Measurements from ENCODE around the gene SLC25A31. TPM values are rescaled to one million over a fixed set of nuclear protein-coding genes. Genes with fewer than 3 reads are reported as not detected.
A peak's percentile ranks its signal among the peaks of the same experiment; 100 is the strongest.

SLC25A31 gene
- total and polyA plus RNA-seq, 4 donors: not detected

DNA sequence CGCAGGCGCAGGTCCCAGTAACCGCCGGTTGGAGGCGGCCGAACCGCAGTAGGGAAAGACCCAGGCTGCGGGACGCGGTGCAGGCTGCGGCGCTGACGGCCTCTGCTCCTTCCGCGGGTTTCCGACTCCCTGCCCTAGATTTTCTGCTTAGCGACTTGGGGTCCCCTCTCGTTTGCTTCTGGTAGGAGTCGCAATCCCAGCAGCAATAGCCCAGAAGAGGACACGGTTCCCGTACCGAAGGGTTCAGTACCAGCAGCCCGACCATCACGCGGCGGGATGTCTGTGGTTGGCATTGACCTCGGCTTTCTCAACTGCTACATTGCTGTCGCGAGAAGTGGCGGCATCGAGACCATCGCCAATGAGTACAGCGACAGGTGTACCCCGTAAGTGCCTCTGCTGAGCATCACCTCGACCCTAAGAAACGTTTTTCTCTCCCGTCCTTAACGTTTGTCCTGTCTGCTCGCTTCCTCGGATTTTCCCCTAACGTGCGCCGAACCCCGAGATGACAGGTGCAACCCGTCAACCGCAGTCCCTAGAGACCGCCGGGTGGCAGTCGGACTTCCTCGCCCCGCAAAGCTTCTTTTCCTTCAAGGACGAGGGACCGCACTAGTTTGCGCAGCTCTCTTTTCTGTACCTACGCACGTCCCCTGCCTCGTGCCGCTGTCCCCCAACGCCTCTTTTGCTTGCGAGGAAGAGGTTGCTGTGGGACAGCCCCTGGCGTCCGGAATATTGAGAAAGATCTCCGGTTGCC, 52.2 kb downstream of the SLC25A31 start, which contains the start of gene HSPA4L (continued):
- TF ChIP-seq, protein P1, sequence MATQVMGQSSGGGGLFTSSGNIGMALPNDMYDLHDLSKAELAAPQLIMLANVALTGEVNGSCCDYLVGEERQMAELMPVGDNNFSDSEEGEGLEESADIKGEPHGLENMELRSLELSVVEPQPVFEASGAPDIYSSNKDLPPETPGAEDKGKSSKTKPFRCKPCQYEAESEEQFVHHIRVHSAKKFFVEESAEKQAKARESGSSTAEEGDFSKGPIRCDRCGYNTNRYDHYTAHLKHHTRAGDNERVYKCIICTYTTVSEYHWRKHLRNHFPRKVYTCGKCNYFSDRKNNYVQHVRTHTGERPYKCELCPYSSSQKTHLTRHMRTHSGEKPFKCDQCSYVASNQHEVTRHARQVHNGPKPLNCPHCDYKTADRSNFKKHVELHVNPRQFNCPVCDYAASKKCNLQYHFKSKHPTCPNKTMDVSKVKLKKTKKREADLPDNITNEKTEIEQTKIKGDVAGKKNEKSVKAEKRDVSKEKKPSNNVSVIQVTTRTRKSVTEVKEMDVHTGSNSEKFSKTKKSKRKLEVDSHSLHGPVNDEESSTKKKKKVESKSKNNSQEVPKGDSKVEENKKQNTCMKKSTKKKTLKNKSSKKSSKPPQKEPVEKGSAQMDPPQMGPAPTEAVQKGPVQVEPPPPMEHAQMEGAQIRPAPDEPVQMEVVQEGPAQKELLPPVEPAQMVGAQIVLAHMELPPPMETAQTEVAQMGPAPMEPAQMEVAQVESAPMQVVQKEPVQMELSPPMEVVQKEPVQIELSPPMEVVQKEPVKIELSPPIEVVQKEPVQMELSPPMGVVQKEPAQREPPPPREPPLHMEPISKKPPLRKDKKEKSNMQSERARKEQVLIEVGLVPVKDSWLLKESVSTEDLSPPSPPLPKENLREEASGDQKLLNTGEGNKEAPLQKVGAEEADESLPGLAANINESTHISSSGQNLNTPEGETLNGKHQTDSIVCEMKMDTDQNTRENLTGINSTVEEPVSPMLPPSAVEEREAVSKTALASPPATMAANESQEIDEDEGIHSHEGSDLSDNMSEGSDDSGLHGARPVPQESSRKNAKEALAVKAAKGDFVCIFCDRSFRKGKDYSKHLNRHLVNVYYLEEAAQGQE (IDR thresholded peaks at IDR 0.05): peak; percentile 81
- TF ChIP-seq EGR1 (IDR thresholded peaks at IDR 0.05; ENCODE audit: low read depth in 2 of 2): no peak
- TF ChIP-seq GABPA (IDR thresholded peaks at IDR 0.05 in 1 of 2, conservative IDR thresholded peaks at IDR 0.05 in 1 of 2): no peak
- TF ChIP-seq RAD21 (IDR thresholded peaks at IDR 0.05): peak; percentile 7 to 16

DNA sequence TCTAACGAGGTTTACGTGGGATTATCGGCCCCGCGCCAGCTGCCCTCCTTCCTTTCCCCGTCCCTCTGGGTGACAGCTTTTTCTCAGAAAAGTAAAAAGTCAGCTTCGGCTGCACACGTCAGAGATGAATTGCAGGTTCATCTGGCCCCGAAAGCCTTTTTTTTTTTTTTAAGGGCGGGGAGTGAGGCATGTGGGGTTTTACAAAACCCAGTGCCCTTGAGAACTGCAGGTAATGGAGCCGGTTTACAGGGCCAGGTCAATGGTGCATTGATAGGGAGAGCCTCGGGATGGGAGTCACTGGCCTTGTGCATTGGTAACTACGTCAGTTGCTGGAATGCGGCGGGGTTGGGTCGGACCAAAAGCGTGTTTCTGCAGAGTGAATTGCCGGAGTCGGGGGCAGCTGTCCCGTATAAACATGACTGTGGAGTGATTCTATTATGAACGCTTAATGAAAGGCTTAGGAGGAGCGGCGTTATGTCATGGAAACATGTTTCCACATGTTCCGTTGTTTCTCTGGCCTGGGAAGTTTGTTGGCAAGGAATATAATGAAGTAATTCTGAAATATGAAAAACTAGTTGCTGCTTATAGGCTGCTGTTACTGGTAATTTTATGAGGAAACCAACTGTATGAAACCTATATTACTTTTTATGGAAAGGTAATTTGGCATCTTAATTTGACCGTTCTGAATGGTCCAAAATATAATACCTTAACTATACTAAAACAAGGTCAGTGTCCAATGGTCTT, 53.0 kb downstream of the SLC25A31 start:
- H3K4me1 ChIP-seq (ENCODE audit: control insufficient read depth in 4 of 4, insufficient read depth in 4 of 4, low read length in 3 of 4): peaks cover 0 to 10% (median 2%) of the 10 kb centered on the region in 4 donors
- peak; percentile 44 for DNase-seq (ENCODE audit: low spot score)
- H3K36me3 ChIP-seq (ENCODE audit: control insufficient read depth in 4 of 4, insufficient read depth in 3 of 4, low read depth in 1 of 4, low read length in 3 of 4): no peaks in the 10 kb centered on the region
- H3K4me3 ChIP-seq (ENCODE audit: low read depth in 1 of 3, low read length in 3 of 3): peak overlapping the region; percentile 71 to 94 (median 73)
- no peak for TF ChIP-seq TAF1 (conservative IDR thresholded peaks at IDR 0.05)
- TF ChIP-seq HNF4A (conservative IDR thresholded peaks at IDR 0.05): peak; percentile 46 to 52
- TF ChIP-seq, protein P2, sequence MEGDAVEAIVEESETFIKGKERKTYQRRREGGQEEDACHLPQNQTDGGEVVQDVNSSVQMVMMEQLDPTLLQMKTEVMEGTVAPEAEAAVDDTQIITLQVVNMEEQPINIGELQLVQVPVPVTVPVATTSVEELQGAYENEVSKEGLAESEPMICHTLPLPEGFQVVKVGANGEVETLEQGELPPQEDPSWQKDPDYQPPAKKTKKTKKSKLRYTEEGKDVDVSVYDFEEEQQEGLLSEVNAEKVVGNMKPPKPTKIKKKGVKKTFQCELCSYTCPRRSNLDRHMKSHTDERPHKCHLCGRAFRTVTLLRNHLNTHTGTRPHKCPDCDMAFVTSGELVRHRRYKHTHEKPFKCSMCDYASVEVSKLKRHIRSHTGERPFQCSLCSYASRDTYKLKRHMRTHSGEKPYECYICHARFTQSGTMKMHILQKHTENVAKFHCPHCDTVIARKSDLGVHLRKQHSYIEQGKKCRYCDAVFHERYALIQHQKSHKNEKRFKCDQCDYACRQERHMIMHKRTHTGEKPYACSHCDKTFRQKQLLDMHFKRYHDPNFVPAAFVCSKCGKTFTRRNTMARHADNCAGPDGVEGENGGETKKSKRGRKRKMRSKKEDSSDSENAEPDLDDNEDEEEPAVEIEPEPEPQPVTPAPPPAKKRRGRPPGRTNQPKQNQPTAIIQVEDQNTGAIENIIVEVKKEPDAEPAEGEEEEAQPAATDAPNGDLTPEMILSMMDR (IDR thresholded peaks at IDR 0.05; ENCODE audit: low read depth, low read length, missing input control): no peak
- TF ChIP-seq, protein P3, sequence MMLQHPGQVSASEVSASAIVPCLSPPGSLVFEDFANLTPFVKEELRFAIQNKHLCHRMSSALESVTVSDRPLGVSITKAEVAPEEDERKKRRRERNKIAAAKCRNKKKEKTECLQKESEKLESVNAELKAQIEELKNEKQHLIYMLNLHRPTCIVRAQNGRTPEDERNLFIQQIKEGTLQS (IDR thresholded peaks at IDR 0.05): no peak
- TF ChIP-seq, protein P4, sequence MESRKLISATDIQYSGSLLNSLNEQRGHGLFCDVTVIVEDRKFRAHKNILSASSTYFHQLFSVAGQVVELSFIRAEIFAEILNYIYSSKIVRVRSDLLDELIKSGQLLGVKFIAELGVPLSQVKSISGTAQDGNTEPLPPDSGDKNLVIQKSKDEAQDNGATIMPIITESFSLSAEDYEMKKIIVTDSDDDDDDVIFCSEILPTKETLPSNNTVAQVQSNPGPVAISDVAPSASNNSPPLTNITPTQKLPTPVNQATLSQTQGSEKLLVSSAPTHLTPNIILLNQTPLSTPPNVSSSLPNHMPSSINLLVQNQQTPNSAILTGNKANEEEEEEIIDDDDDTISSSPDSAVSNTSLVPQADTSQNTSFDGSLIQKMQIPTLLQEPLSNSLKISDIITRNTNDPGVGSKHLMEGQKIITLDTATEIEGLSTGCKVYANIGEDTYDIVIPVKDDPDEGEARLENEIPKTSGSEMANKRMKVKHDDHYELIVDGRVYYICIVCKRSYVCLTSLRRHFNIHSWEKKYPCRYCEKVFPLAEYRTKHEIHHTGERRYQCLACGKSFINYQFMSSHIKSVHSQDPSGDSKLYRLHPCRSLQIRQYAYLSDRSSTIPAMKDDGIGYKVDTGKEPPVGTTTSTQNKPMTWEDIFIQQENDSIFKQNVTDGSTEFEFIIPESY (IDR thresholded peaks at IDR 0.05): no peak
- TF ChIP-seq, protein P1 (IDR thresholded peaks at IDR 0.05): peak; percentile 76
- TF ChIP-seq SP1 (IDR thresholded peaks at IDR 0.05): no peak
- no peak for TF ChIP-seq HNF4G (IDR thresholded peaks at IDR 0.05)
- peak in 1 of 2 donors; percentile 18 for TF ChIP-seq EGR1 (IDR thresholded peaks at IDR 0.05; ENCODE audit: low read depth in 2 of 2)
- TF ChIP-seq, protein P5, sequence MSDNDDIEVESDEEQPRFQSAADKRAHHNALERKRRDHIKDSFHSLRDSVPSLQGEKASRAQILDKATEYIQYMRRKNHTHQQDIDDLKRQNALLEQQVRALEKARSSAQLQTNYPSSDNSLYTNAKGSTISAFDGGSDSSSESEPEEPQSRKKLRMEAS (IDR thresholded peaks at IDR 0.05): no peak
- TF ChIP-seq JUND (IDR thresholded peaks at IDR 0.05): peak in 1 of 2 donors; percentile 9
- no peak for TF ChIP-seq RAD21 (IDR thresholded peaks at IDR 0.05)
- TF ChIP-seq GABPA (IDR thresholded peaks at IDR 0.05 in 1 of 2, conservative IDR thresholded peaks at IDR 0.05 in 1 of 2): no peak
- TF ChIP-seq YY1 (IDR thresholded peaks at IDR 0.05): peak; percentile 86
- peak in 1 of 2 donors; percentile 60 for TF ChIP-seq RXRA (IDR thresholded peaks at IDR 0.05)
- H3K27ac ChIP-seq (ENCODE audit: low read depth in 1 of 2, low read length in 2 of 2): peak overlapping the region; percentile 55 to 87
- H3K9ac ChIP-seq (ENCODE audit: low read depth in 1 of 2, low read length in 2 of 2): peak overlapping the region; percentile 21 to 34
- WGBS: 10% methylated on average over 25 of the region's 25 CpGs
- H3K9me3 ChIP-seq (ENCODE audit: control insufficient read depth in 4 of 4, low read length in 3 of 4): no peaks in the 10 kb centered on the region
- no peaks in the 10 kb centered on the region for H3K27me3 ChIP-seq (ENCODE audit: control insufficient read depth in 4 of 4, insufficient read depth in 4 of 4, low read length in 3 of 4)

Data from liver (tissue), 9 donors.